ENCODE data around the gene PTPRR.

The PTPRR gene

DNA sequence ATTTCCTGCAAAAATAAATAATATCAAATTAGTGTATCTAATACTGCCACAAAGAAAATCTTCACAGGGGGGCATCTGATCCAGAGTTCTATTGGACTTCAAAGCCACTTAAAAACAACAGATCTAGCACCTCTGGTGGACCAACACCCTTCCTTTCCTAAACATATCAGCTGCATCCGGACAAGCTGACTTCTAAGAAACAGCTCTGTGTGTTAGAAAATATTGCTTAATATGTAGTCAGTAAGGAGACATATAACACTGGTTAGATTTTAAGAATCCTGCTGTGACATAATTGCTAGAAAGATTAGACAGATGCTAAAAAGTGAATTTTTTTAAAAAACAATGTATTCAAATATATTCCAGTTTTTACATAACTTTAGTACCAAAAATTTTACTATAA lies 222.2 kb downstream of the PTPRR start:
- Histone ChIP-seq H3K23ac (ENCODE audit: low read length) (no peak overlapping the region), H3K4me1 (ENCODE audit: control insufficient read depth in 1 of 2, insufficient read depth in 2 of 2, low read length in 2 of 2) (no peaks in the 10 kb centered on the region), H4K12ac (ENCODE audit: low read depth, low read length) (no peak overlapping the region), H3K4me3 (ENCODE audit: low read depth, low read length) (no peak overlapping the region), H3K4ac (ENCODE audit: low read depth, low read length) (no peak overlapping the region), H2BK120ac (ENCODE audit: insufficient read depth, low read length, poor library complexity) (no peak overlapping the region), H4K91ac (ENCODE audit: low read depth, low read length) (no peak overlapping the region), H4K8ac (ENCODE audit: low read depth, low read length) (no peak overlapping the region), H3K79me1 (ENCODE audit: low read length) (no peaks in the 10 kb centered on the region), H3K4me2 (ENCODE audit: low read length) (no peak overlapping the region), H3K9me3 (ENCODE audit: insufficient read depth, low read depth, low read length) (no peaks in the 10 kb centered on the region), H2BK12ac (ENCODE audit: low read length) (no peak overlapping the region), H3K18ac (ENCODE audit: low read length) (no peak overlapping the region), H3K14ac (ENCODE audit: low read length) (no peak overlapping the region), H3K9ac (ENCODE audit: low read length) (no peak overlapping the region), H2AK5ac (ENCODE audit: low read length) (no peak overlapping the region), H2AFZ (ENCODE audit: insufficient read depth, low read length, poor library complexity) (no peak overlapping the region), H2BK5ac (ENCODE audit: low read depth, low read length, poor library complexity) (no peak overlapping the region), H3K36me3 (ENCODE audit: control insufficient read depth in 1 of 2, insufficient read depth in 2 of 2, low read length in 2 of 2) (no peaks in the 10 kb centered on the region), H3K27me3 (ENCODE audit: insufficient read depth, low read length) (no peaks in the 10 kb centered on the region), H3K27ac (ENCODE audit: low read depth, low read length) (no peak overlapping the region), H3K79me2 (ENCODE audit: control insufficient read depth, insufficient read depth, low read length, poor library complexity) (no peaks in the 10 kb centered on the region)
- no CpG with 5 or more reads among the region's 1 CpG for WGBS (ENCODE audit: extremely low coverage, insufficient coverage, insufficient read length)
- DNase-seq: no peak

DNA sequence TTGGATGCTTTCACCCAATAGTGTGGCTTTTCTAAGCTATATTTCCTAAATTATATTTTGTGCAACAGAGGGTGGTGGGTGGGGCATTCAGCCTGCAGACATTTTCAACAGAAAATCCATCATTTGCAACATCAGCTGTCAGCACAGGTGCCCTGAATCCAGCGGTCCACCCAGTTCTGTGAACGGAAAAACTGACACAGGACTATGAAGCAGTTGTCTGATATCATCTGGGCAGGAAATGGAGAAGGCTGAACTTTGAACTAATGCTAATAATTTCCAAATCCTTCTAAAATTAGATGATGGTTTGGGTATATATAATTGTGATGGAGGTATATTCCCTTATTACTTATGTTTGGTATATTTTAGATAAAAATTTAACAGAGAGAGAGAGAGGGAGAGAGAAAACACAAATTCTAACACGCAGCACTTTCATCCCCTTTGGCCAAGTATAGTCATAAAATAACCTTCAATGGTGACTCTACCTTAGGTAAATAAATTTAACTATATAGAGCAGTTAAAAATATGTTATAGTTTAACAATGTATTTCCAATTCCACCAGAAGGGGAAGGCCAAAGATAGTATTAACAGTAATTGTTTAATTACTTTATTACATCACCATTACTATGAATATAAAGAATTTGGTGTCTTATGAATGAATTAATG lies 225.0 kb downstream of the PTPRR start:
- no peaks in the 10 kb centered on the region for H3K36me3 ChIP-seq (ENCODE audit: control insufficient read depth in 1 of 2, insufficient read depth in 2 of 2, low read length in 2 of 2)
- no peak overlapping the region for H2AFZ ChIP-seq (ENCODE audit: insufficient read depth, low read length, poor library complexity)
- no peaks in the 10 kb centered on the region for H3K27me3 ChIP-seq (ENCODE audit: insufficient read depth, low read length)
- no peak overlapping the region for H2BK5ac ChIP-seq (ENCODE audit: low read depth, low read length, poor library complexity)
- no peak overlapping the region for H3K4ac ChIP-seq (ENCODE audit: low read depth, low read length)
- DNase-seq: no peak
- no peak overlapping the region for H3K9ac ChIP-seq (ENCODE audit: low read length)
- H2BK120ac ChIP-seq (ENCODE audit: insufficient read depth, low read length, poor library complexity): no peak overlapping the region
- no peak overlapping the region for H4K91ac ChIP-seq (ENCODE audit: low read depth, low read length)
- no peak overlapping the region for H3K27ac ChIP-seq (ENCODE audit: low read depth, low read length)
- no peaks in the 10 kb centered on the region for H3K4me1 ChIP-seq (ENCODE audit: control insufficient read depth in 1 of 2, insufficient read depth in 2 of 2, low read length in 2 of 2)
- H4K12ac ChIP-seq (ENCODE audit: low read depth, low read length): no peak overlapping the region
- H3K79me1 ChIP-seq (ENCODE audit: low read length): no peaks in the 10 kb centered on the region
- no peak overlapping the region for H4K8ac ChIP-seq (ENCODE audit: low read depth, low read length)
- no peak overlapping the region for H2BK12ac ChIP-seq (ENCODE audit: low read length)
- no peak overlapping the region for H3K14ac ChIP-seq (ENCODE audit: low read length)
- no peak overlapping the region for H3K4me3 ChIP-seq (ENCODE audit: low read depth, low read length)
- H3K9me3 ChIP-seq (ENCODE audit: insufficient read depth, low read depth, low read length): no peaks in the 10 kb centered on the region
- no peak overlapping the region for H3K23ac ChIP-seq (ENCODE audit: low read length)
- H2AK5ac ChIP-seq (ENCODE audit: low read length): no peak overlapping the region
- whole genome bisulfite sequencing (ENCODE audit: extremely low coverage, insufficient coverage, insufficient read length): no CpG with 5 or more reads among the region's 3 CpGs
- no peak overlapping the region for H3K4me2 ChIP-seq (ENCODE audit: low read length)
- H3K79me2 ChIP-seq (ENCODE audit: control insufficient read depth, insufficient read depth, low read length, poor library complexity): no peaks in the 10 kb centered on the region
- H3K18ac ChIP-seq (ENCODE audit: low read length): no peak overlapping the region

DNA sequence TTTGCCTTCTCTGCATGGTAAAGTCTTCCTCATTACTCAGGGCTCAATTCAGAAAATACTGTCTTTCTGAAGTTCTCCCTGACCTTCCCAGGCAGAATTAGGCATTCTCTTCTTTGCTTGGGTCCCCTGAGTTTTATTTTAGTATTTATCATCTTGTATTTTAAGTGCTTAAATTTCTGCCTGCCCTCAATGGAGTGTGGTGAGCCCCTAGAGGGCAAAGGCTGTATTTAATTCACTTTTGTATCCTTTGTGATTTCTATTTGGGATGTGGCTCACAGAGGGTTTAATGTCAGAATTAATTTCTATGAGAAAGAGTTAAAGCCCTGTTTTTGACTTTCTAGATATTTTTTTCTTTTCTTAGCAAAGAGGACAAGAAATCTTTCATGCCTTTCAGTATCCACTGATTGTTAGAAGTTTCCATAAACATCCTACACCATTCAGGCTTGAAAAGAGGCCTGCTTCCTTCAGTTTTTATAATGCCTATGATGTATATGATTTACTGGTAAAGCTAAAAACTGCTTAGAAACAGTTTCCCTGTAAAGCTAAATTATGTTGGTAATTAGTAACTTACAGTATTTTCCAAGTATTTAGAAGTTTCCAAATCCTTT lies 227.8 kb downstream of the PTPRR start:
- Histone ChIP-seq H3K9ac (ENCODE audit: low read length) (no peak overlapping the region), H2BK12ac (ENCODE audit: low read length) (no peak overlapping the region), H3K79me2 (ENCODE audit: control insufficient read depth, insufficient read depth, low read length, poor library complexity) (no peaks in the 10 kb centered on the region), H2BK120ac (ENCODE audit: insufficient read depth, low read length, poor library complexity) (no peak overlapping the region), H3K4me3 (ENCODE audit: low read depth, low read length) (no peak overlapping the region), H3K27ac (ENCODE audit: low read depth, low read length) (no peak overlapping the region), H3K36me3 (ENCODE audit: control insufficient read depth in 1 of 2, insufficient read depth in 2 of 2, low read length in 2 of 2) (no peaks in the 10 kb centered on the region), H3K18ac (ENCODE audit: low read length) (no peak overlapping the region), H2AK5ac (ENCODE audit: low read length) (no peak overlapping the region), H3K23ac (ENCODE audit: low read length) (no peak overlapping the region), H3K4ac (ENCODE audit: low read depth, low read length) (no peak overlapping the region), H4K12ac (ENCODE audit: low read depth, low read length) (no peak overlapping the region), H2AFZ (ENCODE audit: insufficient read depth, low read length, poor library complexity) (no peak overlapping the region), H4K91ac (ENCODE audit: low read depth, low read length) (no peak overlapping the region), H4K8ac (ENCODE audit: low read depth, low read length) (no peak overlapping the region), H3K4me2 (ENCODE audit: low read length) (no peak overlapping the region), H3K14ac (ENCODE audit: low read length) (no peak overlapping the region), H3K27me3 (ENCODE audit: insufficient read depth, low read length) (no peaks in the 10 kb centered on the region), H3K9me3 (ENCODE audit: insufficient read depth, low read depth, low read length) (no peaks in the 10 kb centered on the region), H2BK5ac (ENCODE audit: low read depth, low read length, poor library complexity) (no peak overlapping the region), H3K4me1 (ENCODE audit: control insufficient read depth in 1 of 2, insufficient read depth in 2 of 2, low read length in 2 of 2) (no peaks in the 10 kb centered on the region), H3K79me1 (ENCODE audit: low read length) (no peaks in the 10 kb centered on the region)
- no peak for DNase-seq

DNA sequence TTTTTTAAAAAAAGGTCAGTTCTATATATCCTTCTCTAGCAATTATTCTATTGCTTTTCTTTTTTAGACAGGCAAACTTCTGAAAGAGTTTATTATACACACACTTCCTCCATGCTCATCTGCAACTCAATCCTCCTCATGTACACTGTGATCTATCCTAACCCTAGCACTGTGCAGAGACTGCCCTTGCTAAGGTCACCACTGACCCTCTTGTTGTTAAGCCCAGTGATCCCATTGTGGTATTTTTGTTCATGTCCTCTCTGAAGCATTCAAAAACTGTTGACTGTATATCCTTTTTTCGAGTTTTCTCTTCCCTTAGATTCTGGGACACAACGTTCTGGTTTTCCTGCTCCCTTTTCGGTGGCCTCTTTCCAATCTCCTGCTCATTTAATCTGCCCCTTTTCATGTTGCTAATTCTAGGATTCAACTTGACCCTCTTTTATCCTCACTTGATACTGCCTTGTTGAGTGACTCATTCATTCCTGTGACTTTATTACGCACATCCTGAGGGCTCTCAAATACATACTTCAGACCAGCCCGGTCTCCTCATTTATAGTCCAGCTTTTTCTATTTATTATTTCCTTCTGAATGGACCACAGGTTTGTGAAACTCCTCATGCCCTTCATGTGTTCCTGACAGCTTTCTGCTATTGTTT lies 229.4 kb downstream of the PTPRR start:
- Histone ChIP-seq H2BK120ac (ENCODE audit: insufficient read depth, low read length, poor library complexity) (no peak overlapping the region), H4K91ac (ENCODE audit: low read depth, low read length) (no peak overlapping the region), H3K4me3 (ENCODE audit: low read depth, low read length) (no peak overlapping the region), H2AFZ (ENCODE audit: insufficient read depth, low read length, poor library complexity) (no peak overlapping the region), H3K79me1 (ENCODE audit: low read length) (no peaks in the 10 kb centered on the region), H3K79me2 (ENCODE audit: control insufficient read depth, insufficient read depth, low read length, poor library complexity) (no peaks in the 10 kb centered on the region), H2BK5ac (ENCODE audit: low read depth, low read length, poor library complexity) (no peak overlapping the region), H3K36me3 (ENCODE audit: control insufficient read depth in 1 of 2, insufficient read depth in 2 of 2, low read length in 2 of 2) (no peaks in the 10 kb centered on the region), H3K9ac (ENCODE audit: low read length) (no peak overlapping the region), H3K4ac (ENCODE audit: low read depth, low read length) (no peak overlapping the region), H3K23ac (ENCODE audit: low read length) (no peak overlapping the region), H3K18ac (ENCODE audit: low read length) (no peak overlapping the region), H2BK12ac (ENCODE audit: low read length) (no peak overlapping the region), H2AK5ac (ENCODE audit: low read length) (no peak overlapping the region), H3K14ac (ENCODE audit: low read length) (no peak overlapping the region), H3K27me3 (ENCODE audit: insufficient read depth, low read length) (no peaks in the 10 kb centered on the region), H3K4me2 (ENCODE audit: low read length) (no peak overlapping the region), H3K9me3 (ENCODE audit: insufficient read depth, low read depth, low read length) (no peaks in the 10 kb centered on the region), H3K27ac (ENCODE audit: low read depth, low read length) (no peak overlapping the region), H3K4me1 (ENCODE audit: control insufficient read depth in 1 of 2, insufficient read depth in 2 of 2, low read length in 2 of 2) (no peaks in the 10 kb centered on the region), H4K8ac (ENCODE audit: low read depth, low read length) (no peak overlapping the region), H4K12ac (ENCODE audit: low read depth, low read length) (no peak overlapping the region)
- no peak for DNase-seq
- no CpG with 5 or more reads among the region's 5 CpGs for WGBS (ENCODE audit: extremely low coverage, insufficient coverage, insufficient read length)
